Measurements from ENCODE around the gene HACD2. TPM values are rescaled to one million over a fixed set of nuclear protein-coding genes. Genes with fewer than 3 reads are reported as not detected.

The HACD2 gene
- total and polyA plus RNA-seq, 10 of the 15 experiments (the other 5 are each of a cell fraction or from before 2014, with no cell fraction given), result 9.1 to 30.0 (median 18.8) TPM

DNA sequence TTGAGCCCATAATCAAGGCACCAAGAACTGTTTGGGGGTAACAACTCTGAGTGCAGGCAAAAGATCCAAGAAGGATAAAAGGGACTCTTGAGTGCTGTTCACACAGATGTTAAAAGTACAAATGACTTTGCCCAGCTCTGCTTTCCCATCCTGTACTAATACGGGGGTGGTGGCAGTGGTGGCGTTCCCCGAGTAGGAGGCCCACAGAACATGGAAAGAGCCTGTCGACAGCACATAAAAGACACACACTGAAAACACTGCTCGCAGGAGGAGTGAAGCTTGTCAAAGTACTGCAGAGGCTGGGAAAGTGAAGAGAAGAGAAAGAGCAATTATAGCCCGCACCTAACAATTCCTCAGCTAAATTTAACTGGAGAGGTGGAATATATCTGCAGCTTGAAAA lies 40.9 kb downstream of the HACD2 start (continued):
- TF ChIP-seq, protein P1, sequence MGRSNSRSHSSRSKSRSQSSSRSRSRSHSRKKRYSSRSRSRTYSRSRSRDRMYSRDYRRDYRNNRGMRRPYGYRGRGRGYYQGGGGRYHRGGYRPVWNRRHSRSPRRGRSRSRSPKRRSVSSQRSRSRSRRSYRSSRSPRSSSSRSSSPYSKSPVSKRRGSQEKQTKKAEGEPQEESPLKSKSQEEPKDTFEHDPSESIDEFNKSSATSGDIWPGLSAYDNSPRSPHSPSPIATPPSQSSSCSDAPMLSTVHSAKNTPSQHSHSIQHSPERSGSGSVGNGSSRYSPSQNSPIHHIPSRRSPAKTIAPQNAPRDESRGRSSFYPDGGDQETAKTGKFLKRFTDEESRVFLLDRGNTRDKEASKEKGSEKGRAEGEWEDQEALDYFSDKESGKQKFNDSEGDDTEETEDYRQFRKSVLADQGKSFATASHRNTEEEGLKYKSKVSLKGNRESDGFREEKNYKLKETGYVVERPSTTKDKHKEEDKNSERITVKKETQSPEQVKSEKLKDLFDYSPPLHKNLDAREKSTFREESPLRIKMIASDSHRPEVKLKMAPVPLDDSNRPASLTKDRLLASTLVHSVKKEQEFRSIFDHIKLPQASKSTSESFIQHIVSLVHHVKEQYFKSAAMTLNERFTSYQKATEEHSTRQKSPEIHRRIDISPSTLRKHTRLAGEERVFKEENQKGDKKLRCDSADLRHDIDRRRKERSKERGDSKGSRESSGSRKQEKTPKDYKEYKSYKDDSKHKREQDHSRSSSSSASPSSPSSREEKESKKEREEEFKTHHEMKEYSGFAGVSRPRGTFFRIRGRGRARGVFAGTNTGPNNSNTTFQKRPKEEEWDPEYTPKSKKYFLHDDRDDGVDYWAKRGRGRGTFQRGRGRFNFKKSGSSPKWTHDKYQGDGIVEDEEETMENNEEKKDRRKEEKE (IDR thresholded peaks at IDR 0.05), result no peak
- no peak for TF ChIP-seq EP300 (IDR thresholded peaks at IDR 0.05; ENCODE audit: borderline replicate concordance in 1 of 2, control insufficient read depth in 1 of 2, low read depth in 2 of 2, low read length in 2 of 2)
- no peak for TF ChIP-seq MTA2 (IDR thresholded peaks at IDR 0.05; ENCODE audit: low read depth)
- TF ChIP-seq WRNIP1 (IDR thresholded peaks at IDR 0.05; ENCODE audit: borderline replicate concordance, low read depth, low read length), result no peak

DNA sequence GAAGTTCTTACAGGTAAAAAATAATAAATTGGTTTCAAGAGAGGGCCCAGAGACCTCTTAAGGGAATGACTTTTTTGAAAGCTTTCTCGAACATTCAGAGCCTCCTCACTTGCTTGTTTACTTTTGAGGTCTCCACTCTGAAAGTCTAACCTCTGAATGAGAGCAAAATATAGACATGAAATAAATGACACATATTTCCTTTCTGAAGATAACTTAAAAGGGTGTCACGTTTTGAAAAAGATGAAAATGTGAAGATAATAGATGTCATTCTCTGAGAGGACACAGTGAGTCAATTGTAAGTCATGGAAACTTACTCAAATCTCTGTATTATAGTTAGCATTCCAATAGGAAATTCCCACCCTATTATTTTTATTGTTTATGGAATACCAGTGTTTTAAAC lies 44.6 kb downstream of the HACD2 start:
- no peak for FAIRE-seq
- TF ChIP-seq MYC (IDR thresholded peaks at IDR 0.05; ENCODE audit: insufficient read depth, insufficient read length, insufficient replicate concordance, low read length, severe bottlenecking) (no peak), BHLHE40 (IDR thresholded peaks at IDR 0.05; ENCODE audit: borderline replicate concordance in 1 of 2, low read depth in 2 of 2, low read length in 1 of 2) (peak; percentile 24 to 44; a peak in 2 of 4 replicates), ZZZ3 (IDR thresholded peaks at IDR 0.05; ENCODE audit: control insufficient read depth, insufficient read length, low read depth) (no peak), FOXK2 (IDR thresholded peaks at IDR 0.05) (no peak), RUNX3 (IDR thresholded peaks at IDR 0.05; ENCODE audit: low read length) (peak; percentile 40; the same call in 1 of the 2 replicates), SUZ12 (IDR thresholded peaks at IDR 0.05; ENCODE audit: unreplicated experiment) (no peak), NR2F1 (conservative IDR thresholded peaks at IDR 0.05) (no peak), KAT2A (conservative IDR thresholded peaks at IDR 0.05; ENCODE audit: control insufficient read depth, low read depth, low read length) (no peak), CREB1 (IDR thresholded peaks at IDR 0.05; ENCODE audit: low read depth) (no peak)
- TF ChIP-seq, protein P2, sequence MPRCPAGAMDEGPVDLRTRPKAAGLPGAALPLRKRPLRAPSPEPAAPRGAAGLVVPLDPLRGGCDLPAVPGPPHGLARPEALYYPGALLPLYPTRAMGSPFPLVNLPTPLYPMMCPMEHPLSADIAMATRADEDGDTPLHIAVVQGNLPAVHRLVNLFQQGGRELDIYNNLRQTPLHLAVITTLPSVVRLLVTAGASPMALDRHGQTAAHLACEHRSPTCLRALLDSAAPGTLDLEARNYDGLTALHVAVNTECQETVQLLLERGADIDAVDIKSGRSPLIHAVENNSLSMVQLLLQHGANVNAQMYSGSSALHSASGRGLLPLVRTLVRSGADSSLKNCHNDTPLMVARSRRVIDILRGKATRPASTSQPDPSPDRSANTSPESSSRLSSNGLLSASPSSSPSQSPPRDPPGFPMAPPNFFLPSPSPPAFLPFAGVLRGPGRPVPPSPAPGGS (IDR thresholded peaks at IDR 0.05; ENCODE audit: borderline replicate concordance, insufficient read depth, low read depth, low read length, poor library complexity, severe bottlenecking), result no peak
- TF ChIP-seq, protein P1 (IDR thresholded peaks at IDR 0.05), result no peak

More for the DNA sequence above, 44.6 kb downstream of the HACD2 start:
- WGBS (ENCODE audit: insufficient coverage, insufficient replicate concordance, low lambda C conversion rate, missing lambda C conversion rate), result 3% methylated on average over 2 of the region's 2 CpGs
- Histone ChIP-seq H4K20me1 (ENCODE audit: control insufficient read depth, insufficient read depth) (no peaks in the 10 kb centered on the region), H3K9me3 (replicated peaks; ENCODE audit: control insufficient read depth, insufficient read depth, low read length) (no peaks in the 10 kb centered on the region), H3K27ac (ENCODE audit: control insufficient read depth, insufficient read depth) (no peak overlapping the region), H3K27me3 (replicated peaks in 1 of 2; ENCODE audit: control insufficient read depth in 2 of 2, insufficient read depth in 2 of 2, low read length in 1 of 2) (no peaks in the 10 kb centered on the region), H3K36me3 (ENCODE audit: control insufficient read depth in 2 of 2, insufficient read depth in 2 of 2, low read length in 1 of 2) (no peaks in the 10 kb centered on the region), H3K4me3 (no peak overlapping the region), H3K9ac (ENCODE audit: control insufficient read depth, insufficient read depth, low read length) (no peak overlapping the region), H2AFZ (ENCODE audit: control insufficient read depth, low read depth, low read length) (no peak overlapping the region), H3K79me2 (ENCODE audit: control insufficient read depth, insufficient read depth, low read length) (no peaks in the 10 kb centered on the region; the same call in 1 of the 2 replicates), H3K4me1 (ENCODE audit: control insufficient read depth, insufficient read depth, low read length) (peaks cover 11% of the 10 kb centered on the region), H3K4me2 (ENCODE audit: control insufficient read depth, insufficient read depth) (no peak overlapping the region)
- BruUV-seq (replicated peaks), result no TSS peak
- in situ Hi-C loops (cut with MboI) (no loop called here), intact Hi-C loops (cut with micrococcal nuclease; ENCODE audit: unreplicated experiment) (no loop called here)
- ATAC-seq, result no peak
- SMC1A ChIA-PET (ENCODE audit: uncharacterized antibody, unreplicated experiment), result no interaction called here
- CTCF ChIA-PET, result interaction anchor here (1.5 kb wide), 1 partner anchor 18 kb away, joined by 4 read pairs; no protein-coding TSS in a partner anchor
- RAD21 ChIA-PET (ENCODE audit: unreplicated experiment), result no interaction called here
- POLR2A ChIA-PET, result interaction anchor here (0.6 kb wide), 1 partner anchor 297 kb away, joined by 3 read pairs; no protein-coding TSS in a partner anchor
- no peak for DNase-seq (ENCODE audit: low read depth, low spot score)
